ENCODE data around the gene GCK.

GRCh38 chr7:44111761-44112160 lies 77.5 kb downstream of the GCK start:
- TF ChIP-seq POLR2A (IDR thresholded peaks at IDR 0.05) = no peak
- no peak for TF ChIP-seq CTCF (IDR thresholded peaks at IDR 0.05)

Measured in vagina (tissue), 2 donors.